GM21381 (cell line): ENCODE measurements around the gene SPRED3.

Experiments used
- ATAC-seq: cut with Tn5 transposase; IDR thresholded peaks from one replicate; pipeline ENCODE4 v1.9.1; 2021; ENCODE audit warnings: mild to moderate bottlenecking, moderate library complexity; ENCODE audit not compliant: unreplicated experiment

SPRED3 gene

DNA sequence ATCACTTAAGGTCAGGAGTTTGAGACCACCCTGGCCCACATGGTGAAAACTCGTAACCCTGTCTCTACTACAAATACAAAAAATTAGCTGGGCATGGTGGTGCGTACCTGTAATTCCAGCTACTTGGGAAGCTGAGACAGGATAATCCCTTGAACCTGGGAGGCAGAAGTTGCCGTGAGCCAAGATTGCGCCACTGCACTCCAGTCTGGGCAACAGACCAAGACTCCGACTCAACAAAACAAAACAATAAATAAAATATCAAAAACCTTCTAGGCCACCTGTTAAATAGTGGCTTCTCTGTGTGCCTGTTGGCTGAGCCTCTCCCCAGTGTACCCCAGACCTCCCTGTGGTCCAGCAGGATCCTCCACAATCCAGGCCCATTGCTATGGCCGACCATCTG lies 17.4 kb upstream of the SPRED3 start:
- ATAC-seq = no peak

DNA sequence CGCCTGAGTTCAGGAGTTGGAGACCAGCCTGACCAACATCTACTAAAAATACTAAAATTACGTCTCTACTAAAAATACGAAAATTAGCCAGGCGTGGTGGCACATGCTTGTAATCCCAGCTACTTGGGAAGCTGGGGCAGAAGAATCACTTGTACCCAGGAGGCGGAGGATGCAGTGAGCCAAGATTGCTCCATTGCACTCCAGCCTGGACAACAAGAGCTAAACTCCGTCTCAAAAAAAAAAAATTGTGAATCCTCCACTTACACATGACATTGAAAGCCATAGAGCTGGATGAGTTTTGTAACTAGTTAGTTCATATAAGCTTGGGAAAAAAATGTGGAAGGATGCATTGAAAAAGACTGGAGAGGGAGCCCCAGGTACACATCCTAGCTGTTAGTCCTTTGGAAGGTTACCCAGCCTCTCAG lies 14.6 kb upstream of the SPRED3 start:
- ATAC-seq = no peak

- ATAC-seq = peak; percentile 95
Observed at GRCh38 chr19:38374332-38375097, 14.0 kb upstream of the SPRED3 start, which contains the start of gene PSMD8. PSMD8 (plus strand) TSS chr19:38374571; CDS start chr19:38374602, 31 bp downstream.

DNA sequence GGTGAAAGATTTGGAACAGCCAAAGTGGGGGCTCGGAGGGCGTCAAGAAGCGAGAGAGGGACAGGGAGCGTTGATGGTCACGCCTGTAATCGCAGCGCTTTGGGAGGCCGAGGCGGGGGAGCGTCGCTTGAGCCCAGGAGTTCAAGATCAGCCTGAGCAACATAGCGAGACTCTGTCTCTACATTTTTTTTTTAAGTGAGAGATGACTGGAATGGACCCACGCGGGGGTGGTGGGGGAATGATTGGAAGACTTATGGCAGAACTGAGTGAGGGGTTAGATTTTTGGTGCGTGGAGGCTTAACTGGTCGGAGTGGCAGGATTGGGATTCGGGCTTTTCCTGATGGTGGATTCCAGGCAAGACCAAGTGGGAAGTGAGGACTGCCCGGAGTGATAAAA lies 13.4 kb upstream of the SPRED3 start:
- no peak for ATAC-seq

GRCh38 chr19:38375748-38376147 lies 12.7 kb upstream of the SPRED3 start:
- ATAC-seq = no peak

DNA sequence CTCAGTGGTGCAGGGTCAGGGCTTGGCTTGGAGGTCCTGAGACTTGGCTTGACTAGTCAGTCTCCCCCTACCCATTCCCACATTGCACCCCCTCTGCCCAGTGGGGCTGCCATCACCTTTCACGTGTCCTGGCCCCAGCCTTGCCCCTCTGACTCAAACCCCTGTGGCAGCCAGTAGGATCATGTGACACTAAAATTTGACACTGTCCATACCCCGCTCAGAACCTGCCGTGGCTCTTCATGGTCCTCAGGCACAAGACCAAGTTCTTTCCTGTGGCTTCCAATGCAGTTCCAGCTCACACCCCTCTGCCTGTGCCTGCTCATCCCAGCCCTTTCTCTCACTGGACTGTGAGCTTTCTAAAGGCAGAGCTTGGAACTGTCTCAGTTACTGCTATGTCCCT lies 11.9 kb upstream of the SPRED3 start:
- ATAC-seq = no peak

GRCh38 chr19:38377052-38377451 lies 11.4 kb upstream of the SPRED3 start:
- no peak for ATAC-seq

DNA sequence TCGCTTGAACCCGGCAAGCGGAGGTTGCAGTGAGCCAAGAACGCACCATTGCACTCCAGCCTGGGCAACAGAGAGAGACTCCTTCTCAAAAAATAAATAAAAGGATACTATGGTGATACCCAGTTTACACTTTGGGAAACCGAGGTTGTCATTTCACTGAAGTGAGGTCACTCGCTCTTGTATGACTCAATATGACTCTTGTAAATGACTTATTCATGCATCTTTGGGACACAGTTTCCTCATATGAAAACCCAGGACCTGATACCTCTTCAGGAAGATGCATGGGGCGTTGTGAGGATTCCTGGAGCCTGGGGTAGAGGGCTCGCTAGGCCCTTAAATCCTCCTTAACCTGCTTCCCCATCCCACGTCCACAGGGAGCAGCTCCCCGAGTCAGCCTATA lies 9.6 kb upstream of the SPRED3 start:
- ATAC-seq = no peak

GRCh38 chr19:38381138-38381537 lies 7.4 kb upstream of the SPRED3 start:
- no peak for ATAC-seq

DNA sequence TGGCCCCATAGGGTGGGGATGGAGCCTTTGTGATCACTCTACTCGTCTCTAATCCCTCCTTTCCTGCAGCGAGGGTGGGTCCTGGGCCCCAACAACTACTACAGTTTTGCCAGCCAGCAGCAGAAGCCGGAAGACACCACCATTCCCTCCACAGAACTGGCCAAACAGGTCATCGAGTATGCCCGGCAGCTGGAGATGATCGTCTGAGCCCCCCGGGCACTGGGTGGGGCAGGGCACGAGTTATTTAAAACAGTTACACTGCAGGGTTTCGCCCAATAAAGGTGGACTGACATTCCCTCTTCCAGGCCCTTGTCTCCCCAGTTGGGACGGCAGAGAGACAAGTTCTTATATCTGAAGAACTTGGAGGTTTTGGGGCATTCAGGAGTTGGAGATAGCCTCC lies 5.3 kb upstream of the SPRED3 start:
- ATAC-seq = no peak

DNA sequence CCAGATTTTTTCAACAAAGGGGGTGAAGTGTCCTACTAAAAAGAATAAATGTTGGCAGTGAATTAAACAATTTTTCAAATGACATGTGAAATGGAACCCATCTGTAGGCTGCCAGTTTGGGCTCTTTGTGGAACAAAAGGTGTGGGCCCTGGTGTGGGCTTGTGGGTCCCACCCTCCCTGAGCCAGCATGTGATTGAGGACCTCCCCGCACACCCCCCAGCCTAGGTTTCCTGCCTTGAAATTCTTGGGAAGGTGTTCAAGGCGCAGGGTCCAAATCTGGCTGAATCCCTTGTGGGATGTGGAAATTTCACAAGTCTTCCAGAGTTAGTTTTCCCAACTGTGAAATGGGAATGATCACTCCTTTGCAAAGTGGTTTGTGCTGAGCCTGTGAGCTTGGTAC lies 4.8 kb upstream of the SPRED3 start:
- ATAC-seq = no peak

DNA sequence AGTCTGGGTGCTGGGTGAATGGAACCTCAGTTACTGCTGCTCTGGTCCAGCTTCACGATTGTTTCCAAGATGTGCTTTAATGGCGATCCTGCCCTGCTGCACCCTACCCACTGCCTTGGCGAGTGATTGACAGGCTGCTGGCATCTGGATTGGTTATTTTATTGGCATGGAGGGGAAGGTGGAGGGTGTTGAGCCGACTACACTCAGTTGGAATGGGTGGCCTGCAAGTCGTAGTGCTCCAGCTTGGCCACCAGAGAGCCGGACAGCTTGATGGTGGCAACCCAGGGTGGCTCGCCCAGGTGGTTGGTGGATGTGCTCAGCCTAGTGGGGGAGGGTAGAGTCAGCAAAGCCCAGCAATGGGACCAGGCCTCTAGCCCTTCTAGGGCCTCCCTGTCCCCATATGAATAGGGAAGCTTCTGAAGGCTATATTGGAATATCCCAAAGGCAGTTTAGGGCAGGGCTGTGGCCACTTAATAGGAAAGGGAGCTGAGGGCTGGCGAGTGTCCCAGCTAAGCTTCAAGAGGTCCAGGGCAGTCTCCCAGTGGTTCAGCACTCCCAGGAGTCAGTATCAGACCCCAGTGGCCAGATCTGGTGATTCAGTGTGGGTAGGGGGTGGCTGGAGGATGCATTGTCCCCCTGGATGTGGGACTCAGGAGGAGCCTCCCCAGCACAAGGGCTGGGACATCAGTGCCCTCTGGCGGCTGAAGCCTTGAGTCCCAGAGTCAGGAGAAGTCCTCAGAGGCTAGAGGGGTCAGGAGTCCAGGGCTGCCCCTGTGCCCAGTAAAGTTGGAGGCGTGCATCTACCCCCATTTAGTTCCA lies 4.1 kb upstream of the SPRED3 start:
- no peak for ATAC-seq

GRCh38 chr19:38385057-38385803 lies 3.3 kb upstream of the SPRED3 start:
- ATAC-seq = no peak

GRCh38 chr19:38385804-38386257 lies 2.7 kb upstream of the SPRED3 start:
- ATAC-seq = no peak

DNA sequence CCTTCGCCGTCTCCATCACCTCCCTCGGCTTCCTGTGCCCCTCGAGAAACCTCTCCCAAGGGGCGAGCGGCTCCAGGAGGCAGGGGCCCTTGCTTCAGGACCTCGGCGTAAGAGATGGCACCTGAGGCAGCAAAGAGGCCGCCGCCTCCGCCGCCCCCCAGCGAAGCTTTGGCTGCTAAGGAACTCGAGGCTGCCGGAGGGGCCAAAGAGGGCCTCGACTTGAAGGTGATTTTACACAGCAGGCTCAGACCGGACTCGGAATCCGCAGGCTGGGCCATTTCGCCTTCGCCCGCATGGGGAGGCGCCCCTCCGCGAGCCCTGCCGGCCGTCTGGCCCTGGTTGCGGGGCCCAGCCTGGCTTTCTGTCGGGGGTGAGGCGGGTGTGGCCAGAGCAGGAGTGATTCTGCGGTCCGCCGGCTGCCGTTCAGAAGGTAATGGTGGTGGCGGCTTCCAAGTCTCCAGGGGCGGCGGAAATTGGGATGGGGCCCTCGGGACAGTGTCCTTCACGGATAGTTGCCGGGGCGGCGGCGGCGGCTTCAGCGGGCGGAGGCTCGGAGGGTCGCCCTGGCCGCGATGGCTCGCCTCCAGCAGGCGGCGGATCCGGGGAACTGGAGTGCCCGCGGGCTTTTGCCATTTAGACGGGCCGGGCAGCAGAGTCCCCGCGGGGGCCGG lies 2.1 kb upstream of the SPRED3 start:
- ATAC-seq = no peak

DNA sequence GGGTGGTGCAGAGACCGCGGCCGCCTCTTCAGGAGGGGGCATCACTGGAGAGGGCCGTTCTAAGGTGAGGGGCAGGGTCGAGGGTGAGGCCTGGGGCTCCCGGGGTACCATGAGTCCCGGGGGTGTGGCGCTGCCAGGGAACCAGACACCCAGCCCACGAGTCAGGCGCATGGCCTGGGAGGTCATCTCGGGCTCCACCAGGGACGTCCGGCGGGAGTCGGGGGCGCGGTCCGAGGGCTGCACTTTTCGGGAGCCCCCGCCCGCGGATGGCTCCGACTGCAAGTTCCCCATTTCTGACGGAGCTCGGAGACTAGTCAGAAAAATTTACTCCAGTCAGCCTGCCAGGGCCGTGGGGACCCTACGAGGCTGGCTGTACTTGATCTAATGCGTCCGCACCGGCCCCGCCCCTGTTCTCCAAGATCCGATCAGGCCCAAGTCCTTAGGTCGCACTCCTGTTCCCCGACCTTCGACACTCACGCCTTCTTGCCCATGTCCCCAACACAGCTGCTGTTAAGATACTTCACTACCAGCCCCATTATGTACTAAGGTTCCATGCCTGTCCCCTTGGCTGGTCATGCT lies 1.4 kb upstream of the SPRED3 start:
- no peak for ATAC-seq

DNA sequence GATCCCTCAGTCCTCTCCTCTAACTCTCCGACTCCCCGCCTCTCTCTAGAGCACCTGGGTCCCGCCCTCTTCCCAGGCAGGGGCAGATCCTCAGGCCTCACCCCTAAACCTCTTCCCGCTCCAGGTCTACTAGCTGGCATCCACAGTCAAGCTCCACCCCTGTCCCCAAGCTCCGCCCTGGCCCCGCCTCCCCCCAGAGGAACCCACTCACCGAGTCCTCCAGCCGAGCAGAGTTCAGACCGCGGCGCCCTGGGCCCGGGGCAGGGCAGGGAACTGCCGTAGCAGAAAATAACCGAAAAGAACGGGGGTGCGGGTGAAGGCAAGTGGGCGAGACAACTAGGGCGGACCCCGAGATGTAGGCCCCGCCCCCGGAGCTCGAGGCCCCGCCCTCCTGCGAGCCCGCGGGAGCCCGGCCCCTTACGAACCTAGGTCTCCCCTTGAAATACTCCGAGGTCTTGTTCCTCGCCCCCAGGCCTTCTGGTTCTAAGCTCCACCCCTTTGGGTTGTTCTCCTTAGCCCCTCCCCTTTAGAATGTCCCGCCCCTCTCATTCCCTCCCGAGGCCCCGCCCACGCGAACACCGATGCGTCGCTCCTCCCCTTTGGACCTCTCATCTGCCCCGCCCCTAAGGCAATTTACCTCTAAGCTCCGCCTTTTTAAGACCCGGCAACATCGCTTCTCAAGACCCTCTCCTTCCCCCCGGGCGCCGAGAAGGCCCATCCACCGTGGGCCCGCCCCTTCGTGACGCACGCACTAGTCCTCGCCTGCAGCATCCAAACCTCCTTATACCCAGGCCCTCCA lies 748 bp upstream of the SPRED3 start, which contains the start of gene GGN:
GGN (minus strand) TSS at position 485 of the 799 bp plus-strand sequence. CDS start 773 bp downstream, outside the sequence.
- no peak for ATAC-seq

DNA sequence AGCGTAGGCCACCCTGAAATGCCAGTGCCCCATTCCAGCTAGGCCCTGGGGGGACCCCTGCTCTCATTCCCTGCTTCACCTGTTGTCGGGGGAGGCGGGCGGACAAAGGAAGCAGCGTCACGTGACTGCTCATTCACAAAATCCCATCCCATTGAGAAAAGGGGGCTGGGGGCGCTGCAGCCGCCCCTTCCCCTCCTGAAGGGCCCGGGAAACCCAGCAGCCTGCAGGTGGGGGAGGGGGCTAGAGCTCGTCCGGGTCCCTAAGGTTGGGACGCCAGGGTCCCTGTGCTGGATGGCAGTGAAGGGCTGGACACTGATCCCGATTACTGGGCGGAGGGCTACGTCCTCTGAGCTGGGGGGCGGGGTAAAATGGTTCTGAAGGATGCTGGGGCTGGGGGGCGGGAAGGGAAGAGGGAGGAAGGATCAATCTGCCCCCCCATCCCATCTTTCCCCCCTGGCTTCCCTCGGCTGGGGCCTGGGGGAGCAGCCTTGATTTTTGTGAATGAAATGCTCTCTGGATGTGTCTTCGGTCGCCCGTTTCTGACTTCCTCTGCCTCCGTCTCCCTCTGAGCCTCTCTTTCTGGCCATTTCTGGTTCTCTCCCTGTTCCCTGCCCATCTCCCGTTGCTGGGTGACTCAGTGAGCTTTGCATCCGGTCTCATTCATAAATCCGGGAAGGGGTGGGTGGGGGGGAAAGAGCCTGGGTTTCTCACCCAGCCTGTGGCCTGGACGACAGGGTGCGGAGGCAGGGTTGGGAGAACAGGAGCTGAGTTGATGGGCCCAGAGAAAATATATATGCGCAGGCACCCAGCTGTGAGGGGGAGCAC lies 816 bp downstream of the SPRED3 start:
- ATAC-seq = no peak
